ENCODE results near the gene OPN1SW.

The OPN1SW gene

GRCh38 chr7:128775744-128776474, at the start of gene OPN1SW:
OPN1SW (minus strand) TSS chr7:128775794; CDS start chr7:128775781, 13 bp downstream.
- DNase-seq (ENCODE audit: low read depth, low spot score), result no peak

GRCh38 chr7:128821724-128822123, 46.1 kb upstream of the OPN1SW start:
- no peak for DNase-seq (ENCODE audit: low read depth, low spot score)

GRCh38 chr7:128818694-128819093, 43.1 kb upstream of the OPN1SW start:
- DNase-seq (ENCODE audit: low read depth, low spot score), result no peak

- no peak for DNase-seq (ENCODE audit: low read depth, low spot score)
Observed at GRCh38 chr7:128815289-128815942, 39.8 kb upstream of the OPN1SW start.

- no peak for DNase-seq (ENCODE audit: low read depth, low spot score)
Observed at GRCh38 chr7:128814499-128814898, 38.9 kb upstream of the OPN1SW start.

- no peak for DNase-seq (ENCODE audit: low read depth, low spot score)
Observed at GRCh38 chr7:128812514-128813168, 37.0 kb upstream of the OPN1SW start.

DNA sequence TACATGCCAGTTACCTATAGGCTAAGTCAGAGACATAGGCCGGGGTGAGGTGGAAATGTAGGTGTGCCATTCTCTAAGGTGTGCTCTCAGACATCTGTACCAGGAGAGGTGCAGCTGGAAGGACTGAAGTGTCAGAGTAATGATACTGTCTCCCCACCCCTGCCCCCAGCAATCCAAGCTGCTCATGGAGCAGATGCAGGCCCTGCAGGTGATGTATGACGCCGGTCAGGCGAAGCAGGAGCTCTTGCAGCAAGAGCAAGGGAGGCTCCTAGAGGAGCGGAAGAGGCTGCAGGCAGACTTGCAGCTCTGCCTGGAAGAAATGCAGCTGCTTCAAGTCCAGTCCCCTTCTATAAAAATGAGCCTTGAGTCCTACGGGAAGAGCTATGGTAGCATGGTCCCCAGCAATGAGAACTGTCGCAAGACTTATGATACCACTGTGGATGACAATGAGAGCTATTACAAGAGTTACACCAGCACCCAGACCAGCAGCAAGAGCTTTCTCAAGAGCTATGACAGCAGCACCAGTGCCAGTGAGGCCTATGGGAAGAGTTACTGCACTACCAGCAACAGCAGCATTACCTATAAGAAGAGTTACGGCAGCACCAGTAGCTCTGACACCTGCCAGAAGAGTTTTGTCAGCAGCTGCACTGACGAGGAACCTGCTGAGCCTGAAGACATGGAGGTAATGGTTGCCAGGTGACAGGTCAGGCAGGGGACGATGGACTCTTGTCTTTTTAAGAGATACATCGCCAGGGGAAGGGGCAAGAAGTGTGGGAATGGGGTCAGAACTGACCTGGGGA, 36.2 kb upstream of the OPN1SW start:
- no peak for DNase-seq (ENCODE audit: low read depth, low spot score)

DNA sequence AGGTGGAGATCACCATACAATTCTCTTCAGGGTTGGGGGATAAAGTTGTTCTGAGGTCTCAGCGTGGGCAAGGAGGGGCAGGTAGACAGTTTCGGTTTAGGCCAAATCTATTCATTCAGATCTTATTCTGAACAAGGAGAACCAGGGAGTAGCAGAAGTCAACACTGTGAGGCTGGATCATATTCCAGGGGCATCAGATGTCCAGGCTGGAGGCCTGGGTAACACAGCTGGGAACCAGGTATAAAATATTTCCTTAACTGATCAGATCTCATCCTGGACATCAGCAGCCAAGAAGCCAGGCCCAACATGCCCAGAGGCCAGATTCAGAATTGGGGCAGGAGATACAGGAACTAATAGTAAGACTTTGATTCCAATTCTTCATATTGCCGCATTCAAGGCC, 35.4 kb upstream of the OPN1SW start:
- DNase-seq (ENCODE audit: low read depth, low spot score), result no peak

DNA sequence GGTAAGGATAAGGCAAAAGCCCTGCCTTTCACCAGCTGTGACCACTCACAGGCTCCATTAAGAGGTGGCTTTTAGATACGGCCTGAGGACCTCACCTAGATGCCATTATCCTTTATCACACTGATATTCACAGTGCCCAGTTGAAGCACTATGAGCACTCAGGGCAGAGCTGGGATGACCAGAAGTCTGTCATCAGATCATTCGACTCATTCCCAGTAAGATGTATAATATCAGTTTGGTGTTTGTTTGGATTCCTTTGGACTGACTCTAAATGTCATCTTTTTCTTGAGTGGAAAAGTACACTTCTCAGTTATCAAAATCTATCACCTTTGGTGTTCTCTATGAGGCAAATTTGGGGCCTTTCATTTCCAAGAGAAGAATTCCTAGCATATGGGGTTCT, 34.9 kb upstream of the OPN1SW start:
- no peak for DNase-seq (ENCODE audit: low read depth, low spot score)

DNA sequence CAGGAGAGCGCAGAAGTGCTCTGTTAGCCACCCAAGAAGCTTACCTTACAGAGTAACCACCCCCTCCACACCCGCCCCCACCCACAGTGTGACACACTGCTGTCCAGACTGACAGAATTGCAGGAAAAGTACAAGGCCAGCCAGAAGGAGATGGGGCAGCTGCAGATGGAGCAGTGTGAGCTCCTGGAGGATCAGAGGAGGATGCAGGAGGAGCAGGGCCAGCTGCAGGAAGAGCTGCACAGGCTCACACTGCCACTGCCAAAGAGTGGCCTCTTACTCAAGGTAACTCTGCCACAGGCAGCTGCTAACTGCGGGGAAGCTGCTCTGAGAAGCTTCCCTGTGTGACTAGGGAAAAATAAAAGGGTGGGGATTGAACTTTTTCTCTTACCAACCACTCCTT, 33.8 kb upstream of the OPN1SW start:
- DNase-seq (ENCODE audit: low read depth, low spot score), result no peak

- no peak for DNase-seq (ENCODE audit: low read depth, low spot score)
Observed at GRCh38 chr7:128807191-128807590, 31.6 kb upstream of the OPN1SW start.

DNA sequence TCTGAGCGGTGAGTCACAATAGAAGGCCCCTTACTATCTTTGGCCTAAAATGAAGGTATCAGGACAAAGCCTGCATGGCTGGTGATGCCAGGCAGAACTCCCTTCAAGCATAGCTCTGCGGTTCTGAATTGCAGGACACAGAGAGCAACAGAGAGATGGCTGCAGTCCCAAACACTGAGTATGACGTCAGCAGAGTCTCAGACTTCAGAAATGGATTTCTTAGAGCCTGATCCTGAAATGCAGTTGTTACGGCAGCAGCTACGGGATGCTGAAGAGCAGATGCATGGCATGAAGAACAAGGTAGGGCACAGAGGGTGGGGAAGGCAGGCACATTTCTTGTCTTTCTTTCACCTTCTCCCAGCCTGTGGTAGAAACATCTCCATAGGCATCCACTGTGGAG, 29.6 kb upstream of the OPN1SW start:
- DNase-seq (ENCODE audit: low read depth, low spot score), result no peak

DNA sequence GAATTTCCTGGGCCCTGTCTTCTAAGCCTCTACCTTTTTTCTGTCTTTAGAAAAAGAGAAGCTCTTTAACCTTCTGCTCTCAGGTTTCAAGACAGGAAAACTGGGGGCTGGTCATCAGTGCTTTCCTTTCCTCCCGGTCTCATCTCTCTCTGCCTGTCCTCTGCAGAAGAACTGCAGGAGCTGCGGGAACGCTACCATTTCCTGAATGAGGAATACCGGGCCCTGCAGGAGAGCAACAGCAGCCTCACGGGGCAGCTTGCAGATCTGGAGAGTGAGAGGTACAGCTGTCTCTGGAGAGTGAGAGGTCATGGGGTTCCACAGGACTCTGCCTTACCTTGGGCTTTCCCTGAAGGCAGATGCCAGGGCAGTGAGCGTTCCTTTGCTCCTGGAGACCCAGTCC, 28.9 kb upstream of the OPN1SW start:
- no peak for DNase-seq (ENCODE audit: low read depth, low spot score)

GRCh38 chr7:128801667-128802418, 26.2 kb upstream of the OPN1SW start:
- no peak for DNase-seq (ENCODE audit: low read depth, low spot score)

GRCh38 chr7:128801003-128801402, 25.4 kb upstream of the OPN1SW start:
- no peak for DNase-seq (ENCODE audit: low read depth, low spot score)

DNA sequence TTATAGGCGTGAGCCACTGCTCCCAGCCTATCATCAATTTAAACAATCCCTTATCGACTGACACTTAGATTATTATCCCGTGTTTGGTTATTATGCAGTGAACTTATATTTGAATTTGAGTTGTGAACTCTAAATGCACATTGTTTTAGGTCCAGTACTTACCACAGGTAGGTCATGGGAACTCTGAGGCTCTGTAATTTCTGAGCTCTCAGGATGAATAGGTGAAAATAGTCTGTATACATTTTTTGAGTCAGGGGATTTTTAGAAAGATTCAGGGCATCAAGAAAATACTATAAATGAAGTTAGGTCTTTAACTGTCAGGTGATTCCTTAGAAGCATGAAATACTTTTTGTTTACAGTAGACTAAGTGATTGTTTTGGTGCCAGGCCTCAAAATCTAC, 25.0 kb upstream of the OPN1SW start:
- no peak for DNase-seq (ENCODE audit: low read depth, low spot score)

DNA sequence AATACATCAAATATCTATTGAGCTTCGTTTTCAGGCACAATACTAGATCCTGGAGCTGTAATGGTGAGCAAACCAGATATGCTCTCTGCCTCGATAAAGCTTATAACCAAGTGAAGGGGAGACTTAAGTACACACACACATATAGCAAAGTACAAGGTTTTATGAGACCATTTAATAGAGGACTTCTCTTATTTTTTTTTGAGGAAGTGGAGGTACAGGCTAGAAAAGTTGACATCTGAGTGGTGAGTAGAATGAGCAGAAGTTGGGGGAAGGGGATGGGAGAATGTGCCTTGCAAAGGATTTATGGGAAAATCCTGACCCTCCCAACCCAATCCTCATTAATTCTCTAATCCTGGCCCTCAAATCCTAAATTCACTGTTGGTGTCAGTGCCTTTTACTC, 23.9 kb upstream of the OPN1SW start:
- DNase-seq (ENCODE audit: low read depth, low spot score), result no peak

- DNase-seq (ENCODE audit: low read depth, low spot score), result no peak
Observed at GRCh38 chr7:128796327-128796726, 20.7 kb upstream of the OPN1SW start.

DNA sequence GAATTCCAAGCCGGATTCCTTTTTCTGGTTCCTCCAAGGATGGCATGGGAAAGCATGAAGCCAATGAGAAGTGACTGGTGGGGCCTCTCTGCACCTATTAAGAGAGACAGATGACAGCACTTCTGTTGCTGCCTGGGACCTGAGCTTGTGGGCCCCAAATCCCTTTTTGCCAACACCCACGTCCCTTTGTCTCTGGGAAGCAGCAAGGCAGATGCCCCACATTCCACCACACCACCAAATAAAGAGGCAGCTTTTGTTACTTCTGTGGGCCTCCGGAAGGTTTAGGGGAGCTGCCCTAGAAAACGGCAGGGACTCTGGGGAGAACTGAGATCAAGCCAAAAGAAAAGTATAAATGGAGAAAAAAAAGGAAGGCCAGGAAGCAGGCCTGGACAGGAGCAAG, 19.5 kb upstream of the OPN1SW start:
- DNase-seq (ENCODE audit: low read depth, low spot score), result no peak

GRCh38 chr7:128794436-128794835, 18.8 kb upstream of the OPN1SW start:
- no peak for DNase-seq (ENCODE audit: low read depth, low spot score)

DNA sequence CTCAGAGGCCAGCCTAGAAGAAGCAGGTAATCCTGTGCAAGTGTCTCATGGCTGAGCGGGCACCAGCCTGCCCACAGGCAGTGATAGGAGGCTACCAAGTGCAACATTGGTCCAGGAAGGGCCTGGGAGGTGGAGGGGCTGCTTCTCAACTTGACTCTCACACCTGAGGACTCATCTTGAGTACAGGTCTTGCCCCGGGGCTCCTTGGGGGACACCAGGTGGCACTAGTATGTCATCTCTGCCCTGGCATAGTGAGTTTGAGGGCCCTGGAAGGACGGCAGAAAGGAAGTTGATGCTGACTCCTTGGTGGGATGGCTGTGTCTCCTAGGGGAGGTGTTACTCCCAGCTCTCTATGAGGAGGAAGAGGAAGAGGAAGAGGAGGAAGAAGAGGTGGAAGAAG, 18.4 kb upstream of the OPN1SW start:
- no peak for DNase-seq (ENCODE audit: low read depth, low spot score)

Data from iPS DF 19.7 (cell line).